ENCODE measurements around the gene TASP1. TPM values are rescaled to one million over a fixed set of nuclear protein-coding genes. Genes with fewer than 3 reads are reported as not detected.

TASP1 gene
- total RNA-seq, 2 donors from 2014 or later: 5.2 to 7.2 TPM

DNA sequence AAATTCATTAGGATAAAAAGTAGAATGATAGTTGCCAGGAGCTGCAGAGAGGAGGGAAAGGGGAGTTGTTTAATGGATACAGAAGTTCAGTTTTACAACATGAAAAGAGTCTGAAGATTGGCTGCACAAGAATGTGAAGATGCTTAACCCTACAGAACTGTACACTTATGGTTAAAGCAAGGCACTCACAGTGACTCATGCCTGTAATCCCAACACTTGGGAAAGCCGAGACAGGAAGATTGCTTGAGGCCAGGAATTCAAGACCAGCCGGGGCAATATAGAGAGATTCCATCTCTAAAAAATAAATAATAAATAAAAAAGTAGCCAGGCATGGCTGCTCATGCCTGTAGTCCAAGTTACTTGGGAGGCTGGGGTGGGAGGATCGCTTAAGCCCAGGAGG lies 174.0 kb downstream of the TASP1 start:
- no peak overlapping the region for H3K4me3 ChIP-seq
- H3K4me1 ChIP-seq: no peaks in the 10 kb centered on the region
- H3K9me3 ChIP-seq: no peaks in the 10 kb centered on the region
- H3K27me3 ChIP-seq: no peaks in the 10 kb centered on the region
- no peak overlapping the region for H3K27ac ChIP-seq
- no peaks in the 10 kb centered on the region for H3K36me3 ChIP-seq
- no peak for DNase-seq (ENCODE audit: low spot score)
- no peak for TF ChIP-seq CTCF (IDR thresholded peaks at IDR 0.05)

DNA sequence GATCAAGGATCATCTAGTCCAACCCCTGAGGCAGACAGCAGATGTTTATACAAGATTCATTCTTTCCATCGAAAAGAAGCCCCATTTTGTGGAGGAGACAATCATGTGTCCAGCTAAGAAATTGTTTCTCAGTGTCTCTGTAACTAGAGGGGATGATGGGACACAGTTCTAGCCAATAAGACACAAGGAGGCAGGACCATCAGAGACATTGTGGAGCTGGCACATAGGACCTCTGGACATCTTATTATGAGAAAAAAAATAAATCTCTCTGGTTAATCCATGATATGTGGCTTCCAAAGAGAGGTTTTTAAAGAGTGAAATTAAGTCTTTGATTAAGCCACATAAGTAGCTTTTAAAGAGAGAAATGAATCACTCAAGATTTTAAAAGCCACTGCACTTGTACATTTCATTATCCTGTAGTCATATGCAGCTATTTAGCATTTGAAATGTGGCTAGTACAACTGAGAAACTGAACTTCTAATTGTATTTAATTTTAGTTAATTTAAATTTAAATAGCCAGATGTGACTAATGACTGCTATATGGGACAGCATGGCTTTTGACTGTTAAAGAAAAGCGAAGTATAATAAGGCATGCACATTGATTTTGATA lies 176.8 kb downstream of the TASP1 start:
- H3K36me3 ChIP-seq: no peaks in the 10 kb centered on the region
- DNase-seq (ENCODE audit: low spot score): no peak
- H3K27me3 ChIP-seq: no peaks in the 10 kb centered on the region
- no peak for TF ChIP-seq CTCF (IDR thresholded peaks at IDR 0.05)
- H3K27ac ChIP-seq: no peak overlapping the region
- no peak overlapping the region for H3K4me3 ChIP-seq
- no peaks in the 10 kb centered on the region for H3K9me3 ChIP-seq
- no peaks in the 10 kb centered on the region for H3K4me1 ChIP-seq

DNA sequence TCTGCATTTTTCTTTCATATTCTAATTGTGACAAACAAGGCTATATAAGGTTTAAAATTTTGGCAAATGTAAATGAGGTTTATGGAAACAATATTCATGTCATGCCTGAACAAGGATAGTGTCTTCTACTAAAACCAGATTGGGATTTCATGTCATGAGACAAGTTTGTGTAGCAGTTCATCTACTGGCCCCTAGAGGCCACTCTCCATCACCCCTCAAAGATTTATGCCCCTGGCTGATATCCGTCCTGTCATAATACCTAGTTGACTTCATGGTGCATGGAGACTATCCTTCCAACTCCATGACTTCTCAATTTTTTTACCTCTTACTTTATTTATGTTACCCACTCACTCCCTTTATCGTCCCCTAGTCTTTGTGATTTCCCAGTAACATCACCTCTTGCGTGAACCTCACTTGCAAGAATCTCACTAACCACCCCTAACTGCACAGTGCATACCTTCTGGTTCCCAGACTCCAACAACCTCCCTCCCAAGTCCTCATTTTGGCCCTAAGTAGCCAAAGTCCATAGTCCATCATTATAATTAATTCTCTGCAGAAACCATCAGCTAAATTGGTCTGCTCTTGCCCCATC lies 179.8 kb downstream of the TASP1 start:
- H3K36me3 ChIP-seq: no peaks in the 10 kb centered on the region
- DNase-seq (ENCODE audit: low spot score): no peak
- H3K4me1 ChIP-seq: no peaks in the 10 kb centered on the region
- no peak overlapping the region for H3K27ac ChIP-seq
- H3K9me3 ChIP-seq: no peaks in the 10 kb centered on the region
- TF ChIP-seq CTCF (IDR thresholded peaks at IDR 0.05): peak; percentile 73 to 78
- H3K4me3 ChIP-seq: no peak overlapping the region
- no peaks in the 10 kb centered on the region for H3K27me3 ChIP-seq

GRCh38 chr20:13457487-13457886 lies 181.2 kb downstream of the TASP1 start:
- DNase-seq (ENCODE audit: low spot score): no peak
- H3K27ac ChIP-seq: no peak overlapping the region
- TF ChIP-seq CTCF (IDR thresholded peaks at IDR 0.05): no peak
- H3K4me1 ChIP-seq: no peaks in the 10 kb centered on the region
- H3K27me3 ChIP-seq: no peaks in the 10 kb centered on the region
- no peak overlapping the region for H3K4me3 ChIP-seq
- no peaks in the 10 kb centered on the region for H3K36me3 ChIP-seq
- no peaks in the 10 kb centered on the region for H3K9me3 ChIP-seq

DNA sequence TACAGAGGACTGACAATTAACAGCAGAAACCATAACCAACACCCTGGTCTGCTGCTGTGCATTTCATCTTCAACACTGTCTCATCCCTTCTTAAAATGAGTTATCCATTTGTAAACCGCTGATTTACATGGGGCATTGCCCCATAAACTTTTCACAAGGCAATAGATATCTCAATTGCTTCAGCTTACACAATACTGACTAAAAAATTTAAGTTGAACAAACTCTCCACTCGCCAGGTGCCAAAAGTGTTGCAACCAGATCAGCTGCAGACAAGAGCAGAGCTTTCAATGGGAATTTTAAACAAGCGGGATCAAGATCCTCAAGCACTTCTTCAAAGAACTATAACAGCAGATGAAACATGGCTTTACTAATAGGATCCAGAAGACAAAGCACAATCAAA lies 183.0 kb downstream of the TASP1 start:
- Histone ChIP-seq H3K36me3 (no peaks in the 10 kb centered on the region), H3K4me3 (no peak overlapping the region), H3K27ac (no peak overlapping the region), H3K4me1 (no peaks in the 10 kb centered on the region), H3K27me3 (no peaks in the 10 kb centered on the region), H3K9me3 (no peaks in the 10 kb centered on the region)
- no peak for DNase-seq (ENCODE audit: low spot score)
- TF ChIP-seq CTCF (IDR thresholded peaks at IDR 0.05): no peak

GRCh38 chr20:13453367-13453766 lies 185.4 kb downstream of the TASP1 start:
- no peak for DNase-seq (ENCODE audit: low spot score)
- H3K27me3 ChIP-seq: no peaks in the 10 kb centered on the region
- H3K4me1 ChIP-seq: no peaks in the 10 kb centered on the region
- TF ChIP-seq CTCF (IDR thresholded peaks at IDR 0.05): no peak
- no peak overlapping the region for H3K27ac ChIP-seq
- no peak overlapping the region for H3K4me3 ChIP-seq
- no peaks in the 10 kb centered on the region for H3K9me3 ChIP-seq
- H3K36me3 ChIP-seq: no peaks in the 10 kb centered on the region
